ENCODE measurements around the gene PRKG1.

PRKG1 gene

GRCh38 chr10:51981731-51982130 is 907.4 kb downstream of the PRKG1 start:
- no peak for DNase-seq (ENCODE audit: low spot score)
- Mint-ChIP-seq H3K4me3 (no peak overlapping the region), H3K4me1 (ENCODE audit: low read depth) (no peaks in the 10 kb centered on the region), H3K27ac (no peak overlapping the region), H3K36me3 (ENCODE audit: low read depth) (no peaks in the 10 kb centered on the region), H3K9me3 (no peaks in the 10 kb centered on the region), H3K27me3 (ENCODE audit: low read depth) (no peaks in the 10 kb centered on the region)

GRCh38 chr10:51983481-51983880 is 909.2 kb downstream of the PRKG1 start:
- Mint-ChIP-seq H3K9me3 (no peaks in the 10 kb centered on the region), H3K27ac (no peak overlapping the region), H3K27me3 (ENCODE audit: low read depth) (no peaks in the 10 kb centered on the region), H3K4me1 (ENCODE audit: low read depth) (no peaks in the 10 kb centered on the region), H3K4me3 (no peak overlapping the region), H3K36me3 (ENCODE audit: low read depth) (no peaks in the 10 kb centered on the region)
- no peak for DNase-seq (ENCODE audit: low spot score)

GRCh38 chr10:51985336-51985735 is 911.0 kb downstream of the PRKG1 start:
- Mint-ChIP-seq H3K27me3 (ENCODE audit: low read depth) (no peaks in the 10 kb centered on the region), H3K36me3 (ENCODE audit: low read depth) (no peaks in the 10 kb centered on the region), H3K9me3 (no peaks in the 10 kb centered on the region), H3K4me3 (no peak overlapping the region), H3K27ac (no peak overlapping the region), H3K4me1 (ENCODE audit: low read depth) (no peaks in the 10 kb centered on the region)
- DNase-seq (ENCODE audit: low spot score): no peak

- no peaks in the 10 kb centered on the region for H3K36me3 Mint-ChIP-seq (ENCODE audit: low read depth)
Measured at GRCh38 chr10:51986516-51986915, 912.2 kb downstream of the PRKG1 start.

GRCh38 chr10:51993475-51993874 is 919.2 kb downstream of the PRKG1 start:
- Mint-ChIP-seq H3K27me3 (ENCODE audit: low read depth) (no peaks in the 10 kb centered on the region), H3K9me3 (no peaks in the 10 kb centered on the region), H3K4me3 (no peak overlapping the region), H3K27ac (no peak overlapping the region), H3K4me1 (ENCODE audit: low read depth) (no peaks in the 10 kb centered on the region), H3K36me3 (ENCODE audit: low read depth) (no peaks in the 10 kb centered on the region)
- DNase-seq (ENCODE audit: low spot score): no peak

More at GRCh38 chr10:51986516-51986915, 912.2 kb downstream of the PRKG1 start:
- Mint-ChIP-seq H3K4me1 (ENCODE audit: low read depth) (no peaks in the 10 kb centered on the region), H3K27me3 (ENCODE audit: low read depth) (no peaks in the 10 kb centered on the region), H3K27ac (no peak overlapping the region), H3K9me3 (no peaks in the 10 kb centered on the region), H3K4me3 (no peak overlapping the region)
- DNase-seq (ENCODE audit: low spot score): no peak

GRCh38 chr10:51999096-51999495 is 924.8 kb downstream of the PRKG1 start:
- DNase-seq (ENCODE audit: low spot score): no peak
- Mint-ChIP-seq H3K4me1 (ENCODE audit: low read depth) (no peaks in the 10 kb centered on the region), H3K27me3 (ENCODE audit: low read depth) (no peaks in the 10 kb centered on the region), H3K9me3 (no peaks in the 10 kb centered on the region), H3K4me3 (no peak overlapping the region), H3K27ac (no peak overlapping the region), H3K36me3 (ENCODE audit: low read depth) (no peaks in the 10 kb centered on the region)

- Mint-ChIP-seq H3K4me3 (no peak overlapping the region), H3K36me3 (ENCODE audit: low read depth) (no peaks in the 10 kb centered on the region), H3K9me3 (no peaks in the 10 kb centered on the region), H3K27ac (no peak overlapping the region), H3K27me3 (ENCODE audit: low read depth) (no peaks in the 10 kb centered on the region), H3K4me1 (ENCODE audit: low read depth) (no peaks in the 10 kb centered on the region)
- DNase-seq (ENCODE audit: low spot score): no peak
Measured at GRCh38 chr10:52004342-52004949, 930.2 kb downstream of the PRKG1 start.

GRCh38 chr10:52007091-52007490 is 932.8 kb downstream of the PRKG1 start:
- no peak overlapping the region for H3K4me3 Mint-ChIP-seq
- no peaks in the 10 kb centered on the region for H3K4me1 Mint-ChIP-seq (ENCODE audit: low read depth)
- no peak for DNase-seq (ENCODE audit: low spot score)
- no peaks in the 10 kb centered on the region for H3K9me3 Mint-ChIP-seq
- no peaks in the 10 kb centered on the region for H3K27me3 Mint-ChIP-seq (ENCODE audit: low read depth)
- no peaks in the 10 kb centered on the region for H3K36me3 Mint-ChIP-seq (ENCODE audit: low read depth)
- no peak overlapping the region for H3K27ac Mint-ChIP-seq

- Mint-ChIP-seq H3K36me3 (ENCODE audit: low read depth) (no peaks in the 10 kb centered on the region), H3K4me3 (no peak overlapping the region), H3K4me1 (ENCODE audit: low read depth) (no peaks in the 10 kb centered on the region), H3K27me3 (ENCODE audit: low read depth) (no peaks in the 10 kb centered on the region), H3K9me3 (peaks cover 4% of the 10 kb centered on the region), H3K27ac (no peak overlapping the region)
- DNase-seq (ENCODE audit: low spot score): no peak
Measured at GRCh38 chr10:52011118-52011517, 936.8 kb downstream of the PRKG1 start.

GRCh38 chr10:52019077-52019555 is 944.8 kb downstream of the PRKG1 start:
- H3K4me3 Mint-ChIP-seq: no peak overlapping the region
- DNase-seq (ENCODE audit: low spot score): no peak

GRCh38 chr10:52019656-52020055 is 945.4 kb downstream of the PRKG1 start:
- no peaks in the 10 kb centered on the region for H3K36me3 Mint-ChIP-seq (ENCODE audit: low read depth)
- H3K9me3 Mint-ChIP-seq: peaks cover 4% of the 10 kb centered on the region
- DNase-seq (ENCODE audit: low spot score): no peak

More at GRCh38 chr10:52019077-52019555, 944.8 kb downstream of the PRKG1 start:
- no peaks in the 10 kb centered on the region for H3K27me3 Mint-ChIP-seq (ENCODE audit: low read depth)
- peaks cover 4% of the 10 kb centered on the region for H3K9me3 Mint-ChIP-seq
- H3K27ac Mint-ChIP-seq: no peak overlapping the region
- H3K36me3 Mint-ChIP-seq (ENCODE audit: low read depth): no peaks in the 10 kb centered on the region
- no peaks in the 10 kb centered on the region for H3K4me1 Mint-ChIP-seq (ENCODE audit: low read depth)

GRCh38 chr10:52020173-52020572 is 945.9 kb downstream of the PRKG1 start:
- H3K9me3 Mint-ChIP-seq: peaks cover 4% of the 10 kb centered on the region
- no peak overlapping the region for H3K4me3 Mint-ChIP-seq
- no peak for DNase-seq (ENCODE audit: low spot score)
- no peaks in the 10 kb centered on the region for H3K4me1 Mint-ChIP-seq (ENCODE audit: low read depth)
- H3K27ac Mint-ChIP-seq: no peak overlapping the region
- H3K27me3 Mint-ChIP-seq (ENCODE audit: low read depth): no peaks in the 10 kb centered on the region
- no peaks in the 10 kb centered on the region for H3K36me3 Mint-ChIP-seq (ENCODE audit: low read depth)

More at GRCh38 chr10:52019656-52020055, 945.4 kb downstream of the PRKG1 start:
- Mint-ChIP-seq H3K27ac (no peak overlapping the region), H3K4me1 (ENCODE audit: low read depth) (no peaks in the 10 kb centered on the region), H3K4me3 (no peak overlapping the region), H3K27me3 (ENCODE audit: low read depth) (no peaks in the 10 kb centered on the region)

GRCh38 chr10:52020702-52021101 is 946.4 kb downstream of the PRKG1 start:
- H3K36me3 Mint-ChIP-seq (ENCODE audit: low read depth): no peaks in the 10 kb centered on the region
- peaks cover 2% of the 10 kb centered on the region for H3K9me3 Mint-ChIP-seq
- no peak for DNase-seq (ENCODE audit: low spot score)
- no peak overlapping the region for H3K27ac Mint-ChIP-seq
- H3K4me1 Mint-ChIP-seq (ENCODE audit: low read depth): no peaks in the 10 kb centered on the region
- no peaks in the 10 kb centered on the region for H3K27me3 Mint-ChIP-seq (ENCODE audit: low read depth)
- H3K4me3 Mint-ChIP-seq: no peak overlapping the region

GRCh38 chr10:52027055-52027705 is 952.9 kb downstream of the PRKG1 start:
- no peaks in the 10 kb centered on the region for H3K36me3 Mint-ChIP-seq (ENCODE audit: low read depth)
- no peaks in the 10 kb centered on the region for H3K4me1 Mint-ChIP-seq (ENCODE audit: low read depth)
- no peak overlapping the region for H3K27ac Mint-ChIP-seq
- no peaks in the 10 kb centered on the region for H3K9me3 Mint-ChIP-seq
- DNase-seq (ENCODE audit: low spot score): no peak
- H3K4me3 Mint-ChIP-seq: no peak overlapping the region
- H3K27me3 Mint-ChIP-seq (ENCODE audit: low read depth): peaks cover 2% of the 10 kb centered on the region

- Mint-ChIP-seq H3K4me1 (ENCODE audit: low read depth) (no peaks in the 10 kb centered on the region), H3K4me3 (no peak overlapping the region), H3K9me3 (no peaks in the 10 kb centered on the region), H3K27ac (no peak overlapping the region), H3K27me3 (ENCODE audit: low read depth) (peaks cover 2% of the 10 kb centered on the region), H3K36me3 (ENCODE audit: low read depth) (no peaks in the 10 kb centered on the region)
- no peak for DNase-seq (ENCODE audit: low spot score)
Measured at GRCh38 chr10:52028523-52028858, 954.2 kb downstream of the PRKG1 start.
